Stomach (tissue), 9 donors: Measurements from ENCODE around the gene G6PC3. TPM values are rescaled to one million over a fixed set of nuclear protein-coding genes. Genes with fewer than 3 reads are reported as not detected.

Experiments used
- DNase-seq, 2 donors: peaks; one replicate each; pipeline versions ENCODE4 v3.0.0 to v3.0.0-alpha.2; 2013 to 2019
- H3K27ac ChIP-seq, 5 donors: fragments of 200-600 bp in 4 of 5; sonication (generic) in 4 of 5; one replicate each; pipeline ENCODE4 v1.5.1; 2013 to 2019; ENCODE audit warnings: mild to moderate bottlenecking in 1 of 5, moderate library complexity in 1 of 5
- H3K27me3 ChIP-seq, 3 donors: fragments of 200-600 bp; sonication (generic); one replicate each; pipeline ENCODE4 v1.5.1; 2017 to 2019; ENCODE audit warnings: mixed run types in 1 of 3
- H3K36me3 ChIP-seq, 4 donors: fragments of 200-600 bp; sonication (generic); 1 replicate in 3 of 4; 2 replicates in 1 of 4; pipeline ENCODE4 v1.5.1; 2016 to 2019
- H3K4me1 ChIP-seq, 4 donors: fragments of 200-600 bp; sonication (generic); one replicate each; pipeline ENCODE4 v1.5.1; 2016 to 2019
- H3K4me3 ChIP-seq, 4 donors: fragments of 200-600 bp; sonication (generic) in 3 of 4; one replicate each; pipeline ENCODE4 v1.5.1; 2016 to 2019; ENCODE audit warnings: mild to moderate bottlenecking in 1 of 4
- H3K9me3 ChIP-seq, 4 donors: fragments of 200-600 bp; sonication (generic); one replicate each; pipeline ENCODE4 v1.5.1; 2016 to 2019
- CTCF ChIP-seq, 7 experiments: fragments of 450-650 bp in 4 of 7; fragments of 200-600 bp in 3 of 7; sonication (generic) in 3 of 7; IDR thresholded peaks; one replicate each; pipeline ENCODE4 v1.5.1; 2016 to 2019; ENCODE audit warnings: antibody characterized with exemption in 7 of 7, control low read depth in 2 of 7, mild to moderate bottlenecking in 1 of 7
- EP300 ChIP-seq: sonication (generic); formaldehyde crosslinking; IDR thresholded peaks from one replicate; pipeline ENCODE4 v1.6.1; 2017; ENCODE audit warnings: antibody characterized with exemption
- POLR2A ChIP-seq, 4 donors: fragments of 450-650 bp; IDR thresholded peaks; one replicate each; pipeline ENCODE4 v1.6.1; 2016; ENCODE audit warnings: antibody characterized with exemption in 4 of 4, control low read depth in 2 of 4, mild to moderate bottlenecking in 1 of 4, moderate library complexity in 1 of 4
- POLR2AphosphoS5 ChIP-seq, 3 donors: sonication (generic); formaldehyde crosslinking; IDR thresholded peaks; one replicate each; pipeline ENCODE4 v1.6.1; 2016; ENCODE audit warnings: antibody characterized with exemption in 3 of 3
- WGBS, 5 donors: extraction: QIAGEN DNeasy Blood & Tissue Kit in 3 of 5; methylation state at CpG; one replicate each; pipeline versions ENCODE4 v1.1.5 to v1.1.7; 2013 to 2018; 5-methylcytosine and 5-hydroxymethylcytosine counted together
- intact Hi-C: fragments of 100-400 bp; cut with DNase I; formaldehyde crosslinking; loops from one replicate; pipeline ENCODE4 v1.15.1; 2023; ENCODE audit warnings: low total_unique reads
- polyA plus RNA-seq, 3 donors: library from polyadenylated mRNA; stranded (reverse); fragments of 200-250 nt; gene quantifications; one replicate each; pipeline ENCODE4 v1.2.3, GENCODE V29; 2013
- total RNA-seq, 5 donors: library from RNA; depleted of rRNA; stranded (reverse); fragments of >200 nt; gene quantifications; one replicate each; pipeline versions ENCODE4 v1.1.0 to v1.2.3, GENCODE V29; 2014 to 2016
- donor health status: healthy with polysubstance abuse.
- donor health status: Bipolar disorder and iron deficiency.
- donor health status: healthy.

G6PC3 gene
- total and polyA plus RNA-seq, 8 donors = 10.5 to 132 (median 39.4) TPM

- peaks cover 63 to 97% (median 93%) of the 10 kb centered on the region in 4 donors for H3K36me3 ChIP-seq
- 79 to 87% (median 86%) methylated on average over 15 to 21 of the region's 21 CpGs for WGBS, 5 donors
- TF ChIP-seq EP300 = no peak
- no peak for TF ChIP-seq CTCF (IDR thresholded peaks at IDR 0.05)
- no peak for TF ChIP-seq POLR2A (IDR thresholded peaks at IDR 0.05)
- TF ChIP-seq POLR2AphosphoS5 (IDR thresholded peaks at IDR 0.05) = no peak
- no peak for DNase-seq
- intact Hi-C loops = no loop called here
- no peaks in the 10 kb centered on the region for H3K27me3 ChIP-seq
- H3K4me1 ChIP-seq = peaks cover 0 to 18% (median 6%) of the 10 kb centered on the region in 4 donors
- no peaks in the 10 kb centered on the region for H3K9me3 ChIP-seq
- H3K27ac ChIP-seq = no peak overlapping the region
- no peak overlapping the region for H3K4me3 ChIP-seq
Observed at GRCh38 chr17:44082256-44082927, 11.9 kb downstream of the G6PC3 start.

GRCh38 chr17:44083250-44083849, 12.8 kb downstream of the G6PC3 start:
- Histone ChIP-seq H3K27me3 (no peaks in the 10 kb centered on the region), H3K27ac (no peak overlapping the region), H3K36me3 (peaks cover 62 to 97% (median 93%) of the 10 kb centered on the region in 4 donors), H3K4me3 (no peak overlapping the region), H3K4me1 (peaks cover 0 to 14% (median 7%) of the 10 kb centered on the region in 4 donors), H3K9me3 (no peaks in the 10 kb centered on the region)
- TF ChIP-seq POLR2AphosphoS5 (IDR thresholded peaks at IDR 0.05) (no peak), EP300 (no peak), CTCF (IDR thresholded peaks at IDR 0.05) (peak in 2 of 7 experiments; percentile 18 to 33), POLR2A (IDR thresholded peaks at IDR 0.05) (no peak)
- WGBS, 5 donors = 79 to 87% (median 80%) methylated on average over 6 to 12 of the region's 12 CpGs
- intact Hi-C loops = no loop called here
- peak in 1 of 2 donors; percentile 48 for DNase-seq

- Histone ChIP-seq H3K4me1 (peaks cover 0 to 13% (median 6%) of the 10 kb centered on the region in 4 donors), H3K9me3 (no peaks in the 10 kb centered on the region), H3K27ac (peak overlapping the region in 1 of 5 donors; percentile 8), H3K4me3 (no peak overlapping the region), H3K36me3 (peaks cover 60 to 97% (median 93%) of the 10 kb centered on the region in 4 donors), H3K27me3 (no peaks in the 10 kb centered on the region)
- WGBS, 5 donors = 64 to 87% (median 72%) methylated on average over 3 to 10 of the region's 10 CpGs
- TF ChIP-seq EP300 (no peak), CTCF (IDR thresholded peaks at IDR 0.05) (no peak), POLR2A (IDR thresholded peaks at IDR 0.05) (no peak), POLR2AphosphoS5 (IDR thresholded peaks at IDR 0.05) (no peak)
- DNase-seq = no peak
- intact Hi-C loops = no loop called here
Observed at GRCh38 chr17:44084131-44084538, 13.6 kb downstream of the G6PC3 start.

- 70 to 83% (median 79%) methylated on average over 7 of the region's 7 CpGs for WGBS, 5 donors
- H3K27ac ChIP-seq = peak overlapping the region in 1 of 5 donors; percentile 8
- peaks cover 60 to 95% (median 90%) of the 10 kb centered on the region in 4 donors for H3K36me3 ChIP-seq
Observed at GRCh38 chr17:44084921-44085320, 14.4 kb downstream of the G6PC3 start.

More at GRCh38 chr17:44084921-44085320, 14.4 kb downstream of the G6PC3 start:
- Histone ChIP-seq H3K4me1 (peaks cover 0 to 13% (median 6%) of the 10 kb centered on the region in 4 donors), H3K4me3 (no peak overlapping the region), H3K9me3 (no peaks in the 10 kb centered on the region), H3K27me3 (no peaks in the 10 kb centered on the region)
- intact Hi-C loops = no loop called here
- TF ChIP-seq EP300 (no peak), POLR2A (IDR thresholded peaks at IDR 0.05) (no peak), CTCF (IDR thresholded peaks at IDR 0.05) (no peak), POLR2AphosphoS5 (IDR thresholded peaks at IDR 0.05) (no peak)
- no peak for DNase-seq
